Hypothalamus (tissue), 51 donors: ENCODE results near the gene SOX30.

ENCODE experiments used
- DNase-seq, 51 donors: peaks; one replicate each; lab custom pipeline; 2025; lab: John Stamatoyannopoulos, UW

SOX30 gene

GRCh38 chr5:157611571-157612476 is 40.4 kb downstream of the SOX30 start:
- no peak for DNase-seq

GRCh38 chr5:157610990-157611389 is 41.2 kb downstream of the SOX30 start:
- DNase-seq: no peak

DNA sequence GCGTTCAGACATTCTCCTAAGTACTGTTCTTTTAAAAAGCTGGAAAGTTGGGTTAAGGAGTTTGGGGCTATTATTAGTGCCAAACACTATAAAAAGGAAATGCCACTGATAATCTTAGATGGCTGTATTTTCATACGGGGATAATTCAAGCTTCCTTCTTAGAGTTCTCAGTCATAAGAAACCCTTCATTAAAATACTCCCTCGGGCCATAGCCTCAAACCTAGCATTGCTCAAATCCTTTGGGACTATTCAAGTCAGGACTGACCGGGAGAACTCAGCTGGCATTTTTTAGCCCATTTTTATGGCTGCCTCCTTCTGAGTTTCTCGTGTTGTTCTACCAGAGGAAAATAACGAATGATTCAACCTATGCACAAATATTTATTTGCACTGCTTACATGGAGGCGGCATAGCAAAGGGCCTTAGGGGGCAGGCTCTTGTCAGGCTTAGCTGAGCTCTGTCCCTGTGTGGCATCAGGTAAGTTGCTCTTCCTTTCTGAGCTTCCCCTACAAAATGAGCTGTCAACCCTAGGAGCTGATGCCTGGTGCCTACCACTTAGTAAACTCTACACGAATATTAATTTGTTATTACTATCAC is 43.2 kb downstream of the SOX30 start:
- DNase-seq: no peak

- DNase-seq: no peak
These were observed 44.7 kb downstream of the SOX30 start for GRCh38 chr5:157607371-157608161.

DNA sequence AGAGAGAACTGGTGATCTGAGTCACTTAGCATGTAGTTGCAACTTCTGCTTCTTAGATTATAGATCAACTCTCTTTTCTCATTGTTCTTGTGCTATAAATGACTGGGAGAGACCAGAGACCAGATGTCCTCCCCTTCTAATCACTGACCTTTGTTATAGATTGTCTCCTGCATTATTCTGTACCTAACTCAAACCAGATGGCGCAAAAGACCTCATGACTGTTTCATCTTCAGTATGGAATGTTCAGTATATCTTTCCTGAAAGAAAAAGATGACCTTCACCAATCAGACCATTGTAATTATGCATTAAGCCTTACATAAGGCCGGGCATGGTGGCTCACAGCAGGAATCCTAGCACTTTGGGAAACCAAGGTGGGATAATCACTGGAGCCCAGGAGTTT is 46.2 kb downstream of the SOX30 start:
- DNase-seq: no peak

GRCh38 chr5:157603333-157604190 is 48.7 kb downstream of the SOX30 start:
- DNase-seq: no peak

- no peak for DNase-seq
These were observed 49.7 kb downstream of the SOX30 start for GRCh38 chr5:157602505-157602904.

GRCh38 chr5:157600252-157600651 is 52.0 kb downstream of the SOX30 start:
- DNase-seq: no peak

DNA sequence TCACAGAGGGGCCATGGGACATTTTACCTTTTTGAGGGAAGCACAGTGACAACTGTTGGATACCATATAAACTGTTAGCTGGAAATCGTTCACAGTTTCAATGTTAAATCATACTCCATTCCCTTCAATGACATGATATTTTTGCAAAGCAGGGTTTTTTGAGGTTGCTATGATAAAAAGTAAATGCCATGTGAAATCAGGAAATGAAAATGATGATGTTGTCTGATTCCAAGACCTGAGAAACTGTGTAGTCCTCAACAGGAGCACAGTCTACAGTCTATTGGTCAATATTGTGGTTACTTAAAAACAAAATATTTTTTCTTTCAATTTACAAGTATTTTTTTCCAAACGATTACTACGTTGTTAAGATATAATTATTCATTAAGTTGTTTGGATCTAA is 52.7 kb downstream of the SOX30 start:
- DNase-seq: no peak

DNA sequence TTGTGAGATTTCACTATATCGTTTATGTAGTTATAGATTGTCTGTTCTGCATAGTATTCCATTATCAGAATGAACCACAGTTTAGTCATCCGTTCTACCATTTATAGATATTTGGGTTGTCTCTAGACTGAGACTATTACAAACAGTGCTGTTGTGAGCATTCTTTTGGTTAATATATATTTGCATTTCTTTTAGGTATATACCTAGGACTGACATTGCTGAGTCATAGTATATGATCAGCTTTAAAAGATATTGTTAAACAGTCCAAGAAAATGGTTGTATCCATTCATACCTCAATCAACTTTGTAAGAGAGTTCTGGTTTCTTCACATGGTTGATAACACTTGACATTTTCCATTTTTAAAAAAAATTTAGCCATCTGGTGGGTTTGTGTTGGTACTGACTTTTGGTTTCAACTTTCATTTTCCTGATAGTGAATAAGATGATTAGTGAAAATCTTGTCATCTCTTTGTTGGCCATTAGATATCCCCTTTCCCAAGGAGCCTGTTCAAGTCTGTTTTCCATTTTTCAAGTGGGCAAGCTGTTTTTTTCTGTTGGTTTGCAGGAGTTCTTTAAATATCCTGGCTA is 53.8 kb downstream of the SOX30 start:
- DNase-seq: no peak

DNA sequence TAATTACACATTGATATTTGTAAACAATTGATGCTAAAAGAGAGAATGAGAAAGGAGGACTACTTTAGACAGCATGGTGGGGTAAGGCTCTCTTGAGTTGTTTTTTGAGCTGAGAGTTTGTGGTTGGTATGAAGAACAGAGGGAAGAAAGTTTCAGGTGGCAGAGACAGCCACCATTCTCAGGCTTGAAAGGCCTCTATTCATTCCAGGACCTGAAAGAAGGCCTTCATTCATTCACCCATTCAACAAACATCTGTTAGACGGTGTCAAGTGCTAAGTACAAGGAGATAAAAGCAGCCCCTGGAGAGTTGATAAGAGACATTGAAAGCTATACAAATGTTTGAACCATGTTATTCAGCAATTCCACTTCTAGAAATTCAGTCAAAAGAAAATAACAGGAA is 55.0 kb downstream of the SOX30 start:
- DNase-seq: no peak

DNA sequence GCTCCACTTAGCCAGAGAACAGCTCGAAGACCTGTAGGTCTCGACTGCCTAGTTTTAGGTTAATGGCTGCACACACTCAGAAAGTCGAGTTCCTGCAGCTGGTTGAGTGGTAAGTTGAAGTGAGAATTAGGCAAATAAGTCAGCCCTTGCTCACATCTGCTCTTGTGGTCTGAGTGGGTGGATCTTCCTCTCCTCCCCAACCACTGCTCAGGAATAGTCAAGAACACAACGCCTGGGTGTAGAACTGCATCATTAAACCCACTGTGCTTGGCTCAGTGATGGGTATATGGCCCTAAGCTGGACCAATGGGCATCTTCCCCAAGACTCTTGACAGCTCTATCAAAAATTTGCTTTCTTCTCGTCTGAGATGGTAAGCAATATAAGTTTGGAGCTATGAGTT is 55.8 kb downstream of the SOX30 start:
- DNase-seq: no peak

DNA sequence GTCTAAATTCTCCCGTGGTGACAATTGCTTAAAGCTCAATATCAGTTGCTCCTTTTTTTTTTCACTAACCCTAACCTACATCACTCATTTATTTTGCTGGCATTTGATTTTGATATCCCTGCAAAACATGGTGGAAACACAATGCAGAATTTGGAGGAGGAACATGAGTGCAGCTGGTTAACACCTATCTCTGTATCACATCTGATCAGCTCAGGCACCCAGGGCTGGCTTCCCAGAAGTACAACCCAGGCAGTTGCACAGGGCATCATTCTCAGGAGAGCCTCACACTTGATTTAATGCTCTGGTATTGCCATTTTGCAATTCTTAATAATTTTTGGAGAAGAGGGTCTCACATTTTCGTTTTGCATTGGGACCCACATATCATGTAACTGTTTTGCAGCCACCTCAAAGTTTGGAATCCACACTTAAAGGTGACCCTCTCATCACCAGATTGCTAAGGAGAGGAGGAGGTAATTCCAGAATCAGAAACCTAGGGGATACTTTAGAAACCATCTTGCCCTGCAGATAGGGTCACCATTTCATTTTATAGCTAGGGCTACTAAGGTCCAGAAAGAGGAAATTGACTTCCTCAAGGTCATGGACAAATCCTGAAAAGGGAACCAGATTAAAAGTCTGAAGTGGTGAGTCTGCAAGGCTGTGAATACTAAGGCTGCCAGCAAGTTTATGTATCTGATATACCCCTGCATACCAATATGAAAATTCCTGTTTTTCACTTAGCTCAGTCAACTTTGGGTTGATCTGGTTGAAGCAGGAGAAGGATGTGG is 57.4 kb downstream of the SOX30 start:
- no peak for DNase-seq

- no peak for DNase-seq
These were observed 58.0 kb downstream of the SOX30 start for GRCh38 chr5:157594257-157594656.

DNA sequence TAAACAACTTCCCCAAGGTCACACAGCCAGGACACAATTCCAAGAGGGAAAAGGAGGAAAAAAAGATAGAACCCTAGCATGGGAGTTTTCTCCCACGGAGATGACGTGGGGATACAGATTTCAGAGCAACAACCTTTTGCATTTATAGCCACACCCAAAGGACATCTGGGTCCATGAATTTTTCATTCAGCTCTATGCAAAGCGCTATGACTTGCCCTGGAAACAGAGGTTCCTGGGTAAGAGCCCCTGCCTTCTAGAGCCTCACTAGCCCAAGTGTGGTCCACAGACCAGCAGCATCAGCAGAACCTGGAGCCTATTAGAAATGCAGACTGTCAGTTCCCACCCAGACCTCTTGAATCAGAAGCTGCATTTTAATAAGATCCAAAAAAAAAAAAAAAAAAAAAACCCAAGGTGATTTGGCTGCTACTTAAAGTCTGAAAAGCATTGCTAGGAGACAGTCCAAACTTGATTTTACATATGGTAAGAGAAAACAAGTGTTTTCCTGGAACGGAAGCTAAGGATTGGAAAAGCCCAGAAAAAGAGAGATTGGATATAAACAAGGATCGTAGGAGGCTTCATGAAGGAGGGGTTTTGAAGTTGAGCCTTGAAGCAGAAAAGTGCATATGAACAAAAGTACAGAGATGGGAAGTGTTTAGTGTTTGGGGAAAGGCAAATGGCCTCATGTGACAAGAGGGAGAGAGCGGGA is 59.0 kb downstream of the SOX30 start:
- DNase-seq: no peak

DNA sequence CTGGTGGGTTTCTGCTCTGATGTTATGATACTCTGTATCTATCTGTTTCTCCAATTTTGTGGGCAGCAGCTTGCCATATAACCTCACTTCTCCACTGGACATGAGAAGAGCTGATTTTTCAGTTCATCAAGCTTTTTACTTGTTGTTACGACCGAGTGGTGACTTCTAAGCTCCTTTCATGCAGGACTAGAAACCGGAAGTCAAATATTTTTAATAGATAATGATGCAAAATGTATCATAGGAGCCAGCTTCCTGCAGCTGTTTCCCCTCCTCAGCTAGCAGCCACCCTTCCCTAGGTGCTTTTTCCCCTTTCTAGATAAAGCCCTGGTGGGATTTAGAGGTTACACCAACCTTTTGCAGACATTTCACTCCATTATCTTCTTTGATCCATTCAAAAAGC is 59.6 kb downstream of the SOX30 start:
- no peak for DNase-seq

GRCh38 chr5:157590478-157590877 is 61.8 kb downstream of the SOX30 start:
- no peak for DNase-seq

- DNase-seq: no peak
These were observed 67.6 kb downstream of the SOX30 start for GRCh38 chr5:157584628-157585027.
